Pancreas (tissue), 10 donors: Measurements from ENCODE around the gene MYO1F. TPM values are rescaled to one million over a fixed set of nuclear protein-coding genes. Genes with fewer than 3 reads are reported as not detected.
A peak's percentile ranks its signal among the peaks of the same experiment; 100 is the strongest.
"Not testable (repeated sequence)": the region's sequence is repeated elsewhere in the genome, so short reads cannot be mapped to it uniquely, and the experiment has no call there.

Experiments used
- ATAC-seq, 4 donors: fragments of 200-7000 bp; cut with Tn5 transposase; one replicate each; pipeline versions ENCODE4 v1.8.0 to v1.9.1; 2020; ENCODE audit warnings: mild to moderate bottlenecking in 4 of 4, moderate library complexity in 4 of 4
- DNase-seq, 6 donors: peaks; one replicate each; pipeline ENCODE4 v3.0.0-alpha.2; 2020
- FAIRE-seq: peaks from 2 replicates; lab custom pipeline; 2012; peaks lifted over from hg19 to GRCh38; lab: Jason Lieb, UNC
- H3K27ac ChIP-seq, 4 donors: fragments of 200-600 bp; sonication (generic); 1 replicate in 3 of 4; 2 replicates in 1 of 4; pipeline versions ENCODE4 v1.5.0 to v1.8.0; 2020
- H3K27me3 ChIP-seq, 4 donors: fragments of 200-600 bp; one replicate each; pipeline ENCODE4 v1.8.0; 2021
- H3K36me3 ChIP-seq, 3 donors: fragments of 200-600 bp; sonication (generic) in 1 of 3; one replicate each; pipeline versions ENCODE4 v1.5.0 to v1.8.0; 2020 to 2021
- H3K4me1 ChIP-seq, 3 donors: fragments of 200-600 bp; one replicate each; pipeline ENCODE4 v1.8.0; 2021
- H3K4me3 ChIP-seq, 4 donors: fragments of 200-600 bp; sonication (generic) in 2 of 4; one replicate each; pipeline versions ENCODE4 v1.5.0 to v1.8.0; 2020 to 2021
- H3K9me3 ChIP-seq, 4 donors: fragments of 200-600 bp; one replicate each; pipeline ENCODE4 v1.8.0; 2021
- WGBS, 2 donors: extraction: QIAGEN DNeasy Blood & Tissue Kit; methylation state at CpG; one replicate each; pipeline ENCODE4 v1.1.7; 2013; 5-methylcytosine and 5-hydroxymethylcytosine counted together
- intact Hi-C, 3 donors: fragments of 100-400 bp; cut with DNase I; formaldehyde crosslinking; loops; one replicate each; pipeline versions ENCODE4 v1.11.1 to v1.14.2; 2022
- polyA plus RNA-seq, 2 donors: library from polyadenylated mRNA; stranded (reverse); fragments of 200-250 nt; gene quantifications; one replicate each; pipeline ENCODE4 v1.2.3, GENCODE V29; 2013
- total RNA-seq, 6 donors: library from RNA; stranded (reverse); fragmentation: NEBNext Ultra II Directional in 4 of 6; extraction: Animal tissue kit (Norgen Biotek cat#: 25700) in 4 of 6; gene quantifications; one replicate each; pipeline versions ENCODE4 v1.2.1 to v1.2.4, GENCODE V29; 2021 to 2023
- TF ChIP-seq, protein P1 (sequence below), 4 donors: fragments of 200-600 bp; sonication (generic) in 3 of 4; IDR thresholded peaks; one replicate each; pipeline versions ENCODE4 v1.5.0 to v1.8.0; 2021; ENCODE audit warnings: antibody characterized with exemption in 4 of 4
- donor health status: healthy with polysubstance abuse.
- donor health status: DM: no; HTN: no; CAD: no; lungs with moderate emphysema.
- donor health status: DM: no; HTN: no; CAD: no.
- donor health status: control.
- donor health status: control.
- donor health status: Bipolar disorder and iron deficiency.
- donor health status: DM: yes; HTN: yes; CAD: no.
- donor health status: DM: no; HTN: no; CAD: no.
- donor health status: DM: no; HTN: no; CAD: no.
- donor health status: DM: yes; HTN: yes; CAD: no.

MYO1F gene
- total RNA-seq (10 to 100 TPM in 2 of 6 donors, 1 to 10 TPM in 4; 1.2 to 21.3 (median 4.8) TPM), polyA plus RNA-seq (1 to 10 TPM; 1.9 to 7.5 TPM)

DNA sequence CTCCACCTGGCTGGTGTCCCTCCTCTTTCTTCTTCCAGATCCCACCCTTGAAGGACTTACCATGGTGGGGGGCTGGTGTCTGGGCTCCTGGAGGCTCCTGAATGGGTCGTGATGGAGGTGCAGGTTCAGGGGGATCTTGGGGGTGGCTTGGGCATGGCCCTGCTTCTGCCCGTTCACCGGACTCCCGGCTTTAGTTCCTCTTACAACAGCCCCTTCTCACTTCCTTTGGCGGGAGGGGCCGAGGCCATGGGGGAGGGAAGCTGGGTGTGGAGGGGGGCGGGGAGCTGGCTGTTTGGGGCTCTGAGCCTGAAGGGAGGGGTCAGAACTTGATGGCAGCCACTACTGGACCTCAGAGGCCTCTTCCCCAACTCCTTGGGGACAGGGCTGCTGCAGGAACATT is at the start of gene MYO1F:
MYO1F (minus strand) TSS at position 196 of the 400 bp plus-strand sequence; CDS start at position 63, 133 bp downstream.
- FAIRE-seq (no peak), DNase-seq (peak in 1 of 6 donors; percentile 68), ATAC-seq (peak in 2 of 4 donors; percentile 38 to 56)
- H3K27me3 ChIP-seq, result peaks cover 0 to 5% (median 0%) of the 10 kb centered on the region in 4 donors
- peak within 1 kb of the TSS in 1 of 4 donors; percentile 17 for H3K27ac ChIP-seq
- no peaks in the 10 kb centered on the region for H3K36me3 ChIP-seq
- no peaks in the 10 kb centered on the region for H3K9me3 ChIP-seq
- no peaks in the 10 kb centered on the region for H3K4me1 ChIP-seq
- WGBS, 2 donors, result 12 to 35% methylated on average over 6 to 7 of the region's 7 CpGs
- H3K4me3 ChIP-seq, result peak within 1 kb of the TSS in 1 of 4 donors; percentile 32
- intact Hi-C loops, result no loop called here
- TF ChIP-seq, protein P1, sequence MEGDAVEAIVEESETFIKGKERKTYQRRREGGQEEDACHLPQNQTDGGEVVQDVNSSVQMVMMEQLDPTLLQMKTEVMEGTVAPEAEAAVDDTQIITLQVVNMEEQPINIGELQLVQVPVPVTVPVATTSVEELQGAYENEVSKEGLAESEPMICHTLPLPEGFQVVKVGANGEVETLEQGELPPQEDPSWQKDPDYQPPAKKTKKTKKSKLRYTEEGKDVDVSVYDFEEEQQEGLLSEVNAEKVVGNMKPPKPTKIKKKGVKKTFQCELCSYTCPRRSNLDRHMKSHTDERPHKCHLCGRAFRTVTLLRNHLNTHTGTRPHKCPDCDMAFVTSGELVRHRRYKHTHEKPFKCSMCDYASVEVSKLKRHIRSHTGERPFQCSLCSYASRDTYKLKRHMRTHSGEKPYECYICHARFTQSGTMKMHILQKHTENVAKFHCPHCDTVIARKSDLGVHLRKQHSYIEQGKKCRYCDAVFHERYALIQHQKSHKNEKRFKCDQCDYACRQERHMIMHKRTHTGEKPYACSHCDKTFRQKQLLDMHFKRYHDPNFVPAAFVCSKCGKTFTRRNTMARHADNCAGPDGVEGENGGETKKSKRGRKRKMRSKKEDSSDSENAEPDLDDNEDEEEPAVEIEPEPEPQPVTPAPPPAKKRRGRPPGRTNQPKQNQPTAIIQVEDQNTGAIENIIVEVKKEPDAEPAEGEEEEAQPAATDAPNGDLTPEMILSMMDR (IDR thresholded peaks at IDR 0.05), result no peak

DNA sequence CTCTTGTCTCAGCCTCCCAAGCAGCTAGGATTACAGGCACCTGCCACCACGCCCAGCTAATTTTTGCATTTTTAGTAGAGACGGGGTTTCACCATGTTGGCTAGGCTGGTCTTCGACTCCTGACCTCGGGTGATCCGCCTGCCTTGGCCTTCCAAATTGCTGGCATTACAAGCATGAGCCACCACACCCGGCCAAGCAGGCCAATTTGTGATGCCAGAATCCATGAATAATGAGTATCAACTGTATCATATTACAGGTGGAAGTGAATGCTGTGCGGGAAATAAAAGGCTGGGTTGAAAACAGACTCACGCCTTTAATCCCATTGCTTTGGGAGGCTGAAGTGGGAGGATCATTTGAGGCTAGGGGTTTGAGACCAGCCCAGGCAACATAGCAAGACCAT is 49.6 kb upstream of the MYO1F start:
- Histone ChIP-seq H3K4me3 (no peak overlapping the region), H3K9me3 (no peaks in the 10 kb centered on the region), H3K27me3 (no peaks in the 10 kb centered on the region), H3K27ac (no peak overlapping the region), H3K36me3 (no peaks in the 10 kb centered on the region), H3K4me1 (no peaks in the 10 kb centered on the region)
- no peak for FAIRE-seq
- TF ChIP-seq, protein P1 (IDR thresholded peaks at IDR 0.05), result no peak
- ATAC-seq, result no peak
- intact Hi-C loops, result no loop called here
- no peak for DNase-seq
- 52 to 56% methylated on average over 8 of the region's 8 CpGs for WGBS, 2 donors

DNA sequence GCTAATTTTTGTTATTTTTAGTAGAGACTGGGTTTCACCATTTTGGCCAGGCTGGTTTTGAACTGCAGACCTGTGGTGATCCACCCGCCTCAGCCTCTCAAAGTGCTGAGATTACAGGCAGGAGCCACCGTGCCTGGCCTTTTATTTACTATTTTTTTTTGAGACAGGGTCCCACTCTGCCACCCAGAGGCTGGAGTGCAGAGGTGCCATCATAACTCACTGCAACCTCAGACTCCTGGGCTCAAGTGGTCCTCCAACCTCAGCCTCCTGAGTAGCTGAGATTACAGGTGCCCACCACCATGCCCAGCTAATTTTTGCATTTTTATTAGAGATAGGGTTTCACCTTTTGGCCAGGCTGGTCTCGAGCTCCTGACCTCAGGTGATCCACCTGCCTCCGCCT is 45.6 kb upstream of the MYO1F start:
- FAIRE-seq, ATAC-seq, H3K27me3 ChIP-seq, H3K36me3 ChIP-seq, H3K9me3 ChIP-seq, H3K4me1 ChIP-seq, intact Hi-C loops, H3K27ac ChIP-seq, DNase-seq, H3K4me3 ChIP-seq: not testable (repeated sequence)
- 38 to 48% methylated on average over 4 of the region's 4 CpGs for WGBS, 2 donors

DNA sequence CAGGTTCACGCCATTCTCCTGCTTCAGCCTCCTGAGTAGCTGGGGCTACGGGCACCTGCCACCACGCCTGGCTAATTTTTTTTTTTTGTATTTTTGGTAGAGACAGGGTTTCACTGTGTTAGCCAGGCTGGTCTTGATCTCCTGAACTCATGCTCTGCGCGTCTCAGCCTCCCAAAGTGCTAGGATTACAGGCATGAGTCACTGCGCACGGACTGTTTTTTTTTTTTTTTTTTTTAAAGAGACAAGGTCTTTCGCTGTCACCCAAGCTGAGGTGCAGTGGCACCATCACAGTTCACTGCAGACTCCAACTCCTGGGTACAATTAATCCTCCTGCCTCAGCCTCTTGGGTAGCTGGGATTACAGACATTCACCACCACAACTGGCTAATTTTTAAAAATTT is 41.5 kb upstream of the MYO1F start:
- 56 to 63% methylated on average over 8 of the region's 8 CpGs for WGBS, 2 donors
- H3K27ac ChIP-seq, result no peak overlapping the region
- no peaks in the 10 kb centered on the region for H3K36me3 ChIP-seq
- H3K4me3 ChIP-seq, result no peak overlapping the region
- H3K9me3 ChIP-seq, result no peaks in the 10 kb centered on the region
- intact Hi-C loops, result no loop called here
- ATAC-seq, result no peak
- no peak for FAIRE-seq
- TF ChIP-seq, protein P1 (IDR thresholded peaks at IDR 0.05), result no peak
- no peak for DNase-seq
- no peaks in the 10 kb centered on the region for H3K4me1 ChIP-seq
- H3K27me3 ChIP-seq, result no peaks in the 10 kb centered on the region

DNA sequence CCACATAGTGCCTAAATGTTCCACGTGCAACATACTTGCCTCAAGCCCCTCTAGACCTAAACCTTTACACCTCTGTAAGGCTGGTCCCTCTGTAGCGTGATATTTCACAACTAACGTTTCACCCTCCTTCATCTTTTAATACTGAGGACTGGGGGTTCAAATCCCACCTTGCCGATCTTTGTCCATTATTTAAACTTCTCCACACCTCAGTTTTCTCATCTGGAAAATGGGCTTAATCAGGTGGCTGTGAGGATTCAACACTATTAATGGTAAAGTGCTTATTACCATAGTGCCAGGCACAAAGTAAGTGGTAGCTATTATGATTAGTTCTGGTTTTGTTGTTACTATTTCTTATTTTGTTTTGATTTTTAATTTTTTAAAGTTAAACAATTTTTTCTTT is 40.7 kb upstream of the MYO1F start:
- no peaks in the 10 kb centered on the region for H3K9me3 ChIP-seq
- H3K27me3 ChIP-seq, result no peaks in the 10 kb centered on the region
- no peak overlapping the region for H3K4me3 ChIP-seq
- 51 to 76% methylated on average over 4 of the region's 4 CpGs for WGBS, 2 donors
- FAIRE-seq (no peak), DNase-seq (no peak), ATAC-seq (no peak)
- TF ChIP-seq, protein P1 (IDR thresholded peaks at IDR 0.05), result no peak
- H3K4me1 ChIP-seq, result no peaks in the 10 kb centered on the region
- H3K27ac ChIP-seq, result no peak overlapping the region
- H3K36me3 ChIP-seq, result no peaks in the 10 kb centered on the region
- intact Hi-C loops, result no loop called here

DNA sequence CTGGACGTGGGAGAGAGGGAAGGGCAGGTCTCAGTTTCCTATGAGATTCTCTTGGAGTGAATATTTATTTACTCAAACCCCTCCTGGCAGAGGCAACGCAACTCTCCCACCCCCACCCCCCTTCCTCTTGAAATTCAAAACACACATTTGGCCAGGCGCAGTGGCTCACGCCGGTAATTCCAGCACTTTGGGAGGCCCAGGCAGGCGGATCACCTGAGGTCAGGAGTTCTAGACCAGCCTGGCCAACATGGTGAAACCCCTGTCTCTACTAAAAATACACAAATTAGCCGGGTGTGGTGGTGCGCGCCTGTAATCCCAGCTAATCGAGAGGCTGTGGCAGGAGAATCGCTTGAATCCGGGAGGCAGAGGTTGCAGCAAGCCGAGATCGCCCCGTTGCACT is 40.1 kb upstream of the MYO1F start:
- intact Hi-C loops, H3K27me3 ChIP-seq, H3K4me1 ChIP-seq, H3K36me3 ChIP-seq, ATAC-seq, H3K27ac ChIP-seq, DNase-seq, H3K4me3 ChIP-seq, FAIRE-seq, H3K9me3 ChIP-seq: not testable (repeated sequence)
- WGBS, 2 donors, result 61 to 64% methylated on average over 15 of the region's 15 CpGs
